Bronchial epithelial cell (primary cell): Measurements from ENCODE around the gene CACNA2D3. TPM values are rescaled to one million over a fixed set of nuclear protein-coding genes. Genes with fewer than 3 reads are reported as not detected.

Experiments
- DNase-seq: peaks from one replicate; pipeline ENCODE4 v3.0.0-alpha.2; 2010; ENCODE audit warnings: low read depth
- FAIRE-seq: peaks from 2 replicates; lab custom pipeline; 2011; peaks lifted over from hg19 to GRCh38; lab: Jason Lieb, UNC
- H3K27me3 ChIP-seq: 2 replicates; pipeline ENCODE4 v1.5.1; 2011; ENCODE audit warnings: low read length; ENCODE audit not compliant: control insufficient read depth, insufficient read depth
- H3K36me3 ChIP-seq: 2 replicates; pipeline ENCODE4 v1.5.1; 2011; ENCODE audit warnings: low read length; ENCODE audit not compliant: control insufficient read depth, insufficient read depth
- H3K4me3 ChIP-seq: 2 replicates; pipeline ENCODE4 v1.5.1; 2011; ENCODE audit warnings: mild to moderate bottlenecking, low read depth, low read length, control low read depth
- total RNA-seq: library from RNA; depleted of rRNA; stranded (reverse); fragments of >200 nt; gene quantifications from 2 replicates; pipeline ENCODE4 v1.2.1, GENCODE V29; 2014
- TF ChIP-seq, protein P1 (sequence below): IDR thresholded peaks from 2 replicates; pipeline ENCODE4 v1.5.1; 2011; ENCODE audit warnings: mild to moderate bottlenecking, moderate library complexity, low read length, control low read depth, inconsistent platforms; ENCODE audit not compliant: insufficient read depth, severe bottlenecking

The CACNA2D3 gene
- total RNA-seq, 1 donor from 2014 or later: not detected

- no peaks in the 10 kb centered on the region for H3K36me3 ChIP-seq
- no peak overlapping the region for H3K4me3 ChIP-seq
- no peaks in the 10 kb centered on the region for H3K27me3 ChIP-seq
- TF ChIP-seq, protein P1, sequence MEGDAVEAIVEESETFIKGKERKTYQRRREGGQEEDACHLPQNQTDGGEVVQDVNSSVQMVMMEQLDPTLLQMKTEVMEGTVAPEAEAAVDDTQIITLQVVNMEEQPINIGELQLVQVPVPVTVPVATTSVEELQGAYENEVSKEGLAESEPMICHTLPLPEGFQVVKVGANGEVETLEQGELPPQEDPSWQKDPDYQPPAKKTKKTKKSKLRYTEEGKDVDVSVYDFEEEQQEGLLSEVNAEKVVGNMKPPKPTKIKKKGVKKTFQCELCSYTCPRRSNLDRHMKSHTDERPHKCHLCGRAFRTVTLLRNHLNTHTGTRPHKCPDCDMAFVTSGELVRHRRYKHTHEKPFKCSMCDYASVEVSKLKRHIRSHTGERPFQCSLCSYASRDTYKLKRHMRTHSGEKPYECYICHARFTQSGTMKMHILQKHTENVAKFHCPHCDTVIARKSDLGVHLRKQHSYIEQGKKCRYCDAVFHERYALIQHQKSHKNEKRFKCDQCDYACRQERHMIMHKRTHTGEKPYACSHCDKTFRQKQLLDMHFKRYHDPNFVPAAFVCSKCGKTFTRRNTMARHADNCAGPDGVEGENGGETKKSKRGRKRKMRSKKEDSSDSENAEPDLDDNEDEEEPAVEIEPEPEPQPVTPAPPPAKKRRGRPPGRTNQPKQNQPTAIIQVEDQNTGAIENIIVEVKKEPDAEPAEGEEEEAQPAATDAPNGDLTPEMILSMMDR: no peak
- peak; percentile 42 for DNase-seq
- no peak for FAIRE-seq
Measured at GRCh38 chr3:54841471-54841870, 719.1 kb downstream of the CACNA2D3 start.

GRCh38 chr3:54843352-54843751, 721.0 kb downstream of the CACNA2D3 start:
- no peaks in the 10 kb centered on the region for H3K27me3 ChIP-seq
- FAIRE-seq: no peak
- no peaks in the 10 kb centered on the region for H3K36me3 ChIP-seq
- TF ChIP-seq, protein P1: no peak
- H3K4me3 ChIP-seq: no peak overlapping the region
- DNase-seq: no peak

DNA sequence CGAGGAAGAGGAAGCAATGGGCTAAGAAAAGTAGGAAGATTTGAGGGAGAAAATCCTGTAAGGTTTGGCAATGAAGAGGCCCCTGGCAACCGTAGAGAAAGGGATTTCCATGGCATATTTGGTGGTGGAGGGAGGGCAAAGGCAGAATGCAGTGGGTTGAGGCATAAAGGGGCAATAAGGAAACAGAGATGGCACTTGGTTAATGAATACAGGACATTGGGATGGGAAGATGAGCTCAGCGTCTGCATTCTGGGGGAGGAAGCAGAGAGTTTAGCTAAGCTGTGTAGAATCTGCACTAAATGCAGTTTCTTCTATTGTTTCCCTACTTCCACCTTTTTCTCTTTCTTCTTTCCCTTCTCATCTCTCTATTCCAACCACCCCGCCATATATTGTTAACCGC, 721.9 kb downstream of the CACNA2D3 start:
- Histone ChIP-seq H3K27me3 (no peaks in the 10 kb centered on the region), H3K4me3 (no peak overlapping the region), H3K36me3 (no peaks in the 10 kb centered on the region)
- TF ChIP-seq, protein P1: no peak
- no peak for DNase-seq
- no peak for FAIRE-seq

DNA sequence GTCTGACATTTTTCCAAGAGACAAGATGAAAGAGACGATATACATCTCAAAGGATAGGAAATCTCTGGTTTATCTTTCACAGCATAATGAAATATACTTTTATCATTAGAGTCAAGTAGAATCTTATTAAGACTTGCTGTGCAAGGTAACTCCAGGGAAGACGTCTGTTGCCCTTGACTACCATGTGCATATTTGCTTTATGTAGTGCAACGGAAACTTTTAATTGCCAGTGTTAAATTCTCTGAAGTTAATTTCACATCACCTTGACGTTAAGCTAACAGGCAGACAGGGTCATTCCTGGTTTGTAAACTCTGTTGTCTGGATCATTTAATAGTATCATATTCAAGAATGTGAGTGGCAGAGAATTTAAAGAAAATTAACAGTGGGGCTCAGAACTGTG, 722.7 kb downstream of the CACNA2D3 start:
- Histone ChIP-seq H3K36me3 (no peaks in the 10 kb centered on the region), H3K27me3 (no peaks in the 10 kb centered on the region), H3K4me3 (no peak overlapping the region)
- FAIRE-seq: no peak
- no peak for DNase-seq
- TF ChIP-seq, protein P1: no peak

GRCh38 chr3:54845551-54845950, 723.2 kb downstream of the CACNA2D3 start:
- Histone ChIP-seq H3K27me3 (no peaks in the 10 kb centered on the region), H3K4me3 (no peak overlapping the region), H3K36me3 (no peaks in the 10 kb centered on the region)
- no peak for DNase-seq
- no peak for FAIRE-seq
- TF ChIP-seq, protein P1: no peak

DNA sequence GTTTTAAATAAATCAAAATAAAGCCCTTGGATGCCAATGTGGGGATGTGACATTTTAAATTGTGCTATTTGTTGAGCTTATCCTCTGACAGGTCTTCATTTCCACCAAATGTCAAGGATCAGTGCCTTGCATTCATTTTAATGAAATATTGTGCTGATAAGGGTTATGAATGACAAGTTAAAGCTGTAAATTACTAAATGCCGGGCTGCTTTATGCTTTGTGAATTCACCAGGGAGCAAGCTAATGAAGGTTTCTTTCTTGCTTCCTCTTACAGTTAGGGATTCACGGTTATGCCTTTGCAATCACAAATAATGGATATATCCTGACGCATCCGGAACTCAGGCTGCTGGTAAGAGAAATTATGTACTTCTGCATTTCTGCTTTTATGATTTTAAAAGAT, 723.8 kb downstream of the CACNA2D3 start:
- FAIRE-seq: no peak
- DNase-seq: no peak
- TF ChIP-seq, protein P1: no peak
- Histone ChIP-seq H3K36me3 (no peaks in the 10 kb centered on the region), H3K27me3 (no peaks in the 10 kb centered on the region), H3K4me3 (no peak overlapping the region)
